CD4-positive, alpha-beta memory T cell (primary cell): ENCODE results near the gene ATF7IP. TPM values are rescaled to one million over a fixed set of nuclear protein-coding genes. Genes with fewer than 3 reads are reported as not detected.
A peak's percentile ranks its signal among the peaks of the same experiment; 100 is the strongest.

Source experiments
- CTCF ChIA-PET: fragments of 350-600 bp; sonication (Branson Sonifier 250); formaldehyde crosslinking; loops from one replicate; lab custom pipeline; 2021; ENCODE audit warnings: inconsistent platforms; ENCODE audit not compliant: partially characterized antibody; lab: Charles Lee
- POLR2A ChIA-PET: fragments of 350-600 bp; sonication (Branson Sonifier 250); formaldehyde crosslinking; loops from one replicate; lab custom pipeline; 2021; ENCODE audit not compliant: partially characterized antibody; lab: Charles Lee
- DNase-seq, 5 donors: peaks; one replicate each; pipeline versions ENCODE4 v3.0.0 to v3.0.0-alpha.2; 2020 to 2022; ENCODE audit warnings: mixed read lengths in 1 of 5
- H3K27ac ChIP-seq: one replicate; pipeline ENCODE4 v1.7.0; 2013; ENCODE audit warnings: low read depth, low read length
- H3K27me3 ChIP-seq: 2 replicates; pipeline ENCODE4 v1.7.0; 2013; ENCODE audit warnings: mild to moderate bottlenecking, low read length, moderate library complexity; ENCODE audit not compliant: insufficient read depth
- H3K36me3 ChIP-seq: 2 replicates; pipeline ENCODE4 v1.7.0; 2013; ENCODE audit warnings: mild to moderate bottlenecking, low read length, moderate library complexity; ENCODE audit not compliant: insufficient read depth
- H3K4me1 ChIP-seq: 2 replicates; pipeline ENCODE4 v1.7.0; 2013; ENCODE audit warnings: mild to moderate bottlenecking, low read length, moderate library complexity; ENCODE audit not compliant: insufficient read depth
- H3K4me3 ChIP-seq, 2 donors: one replicate each; pipeline ENCODE4 v1.7.0; 2013; ENCODE audit warnings: low read length in 2 of 2, mild to moderate bottlenecking in 1 of 2
- H3K9me3 ChIP-seq, 2 donors: one replicate each; pipeline ENCODE4 v1.7.0; 2013; ENCODE audit warnings: low read length in 2 of 2, control low read depth in 1 of 2; ENCODE audit not compliant: control insufficient read depth in 1 of 2
- H3K27ac Mint-ChIP-seq, 7 donors: one replicate each; pipeline ENCODE4 v1.8.0; 2020 to 2021; ENCODE audit warnings: mixed read lengths in 7 of 7, mild to moderate bottlenecking in 6 of 7, inconsistent platforms in 3 of 7, moderate library complexity in 3 of 7
- H3K27me3 Mint-ChIP-seq, 2 donors: one replicate each; pipeline ENCODE4 v1.8.0; 2020 to 2021; ENCODE audit warnings: mixed read lengths in 2 of 2
- H3K36me3 Mint-ChIP-seq, 2 donors: one replicate each; pipeline ENCODE4 v1.8.0; 2020 to 2021; ENCODE audit warnings: mixed read lengths in 2 of 2, inconsistent platforms in 1 of 2, mild to moderate bottlenecking in 1 of 2
- H3K4me1 Mint-ChIP-seq, 4 donors: one replicate each; pipeline ENCODE4 v1.8.0; 2020 to 2021; ENCODE audit warnings: mixed read lengths in 4 of 4, mild to moderate bottlenecking in 1 of 4
- H3K4me3 Mint-ChIP-seq, 8 donors: one replicate each; pipeline ENCODE4 v1.8.0; 2020 to 2021; ENCODE audit warnings: mixed read lengths in 8 of 8, mild to moderate bottlenecking in 7 of 8, moderate library complexity in 6 of 8, inconsistent platforms in 3 of 8
- H3K9me3 Mint-ChIP-seq, 8 donors: one replicate each; pipeline ENCODE4 v1.8.0; 2020 to 2021; ENCODE audit warnings: mixed read lengths in 8 of 8, mild to moderate bottlenecking in 5 of 8, inconsistent platforms in 3 of 8, moderate library complexity in 1 of 8
- intact Hi-C: fragments of 100-400 bp; cut with micrococcal nuclease; formaldehyde crosslinking; loops from one replicate; pipeline ENCODE4 v1.15.1; 2023
- polyA plus RNA-seq, 2 donors: library from polyadenylated mRNA; unstranded; fragments of 300-500 nt; fragmentation: Illumina TruSeq; gene quantifications; one replicate each; pipeline ENCODE4 v1.2.3, GENCODE V29; 2021
- total RNA-seq, 2 experiments: library from RNA; stranded (reverse); gene quantifications; one replicate each; pipeline ENCODE4 v1.2.3, GENCODE V29; 2021

ATF7IP gene
- total and polyA plus RNA-seq, 4 experiments from 2014 or later = 87.3 to 223 (median 156) TPM

DNA sequence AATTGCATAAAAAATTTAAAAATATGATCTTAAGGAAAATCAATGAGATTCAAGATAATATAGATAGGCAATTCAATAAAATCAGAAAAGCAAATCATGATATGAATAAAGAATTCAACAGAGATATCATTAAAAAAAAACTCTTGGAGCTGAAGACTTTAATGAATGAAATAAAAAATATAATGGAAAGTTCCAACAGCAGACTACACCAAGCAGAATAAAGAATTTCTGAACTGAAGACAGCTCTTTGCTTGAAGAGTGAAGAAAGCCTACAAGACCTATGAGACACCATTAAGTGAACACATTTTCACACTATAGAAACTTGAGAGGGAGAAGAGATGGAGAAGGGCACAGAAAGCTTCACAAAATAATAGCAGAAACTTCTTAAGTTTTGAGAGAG, 156.3 kb downstream of the ATF7IP start:
- intact Hi-C loops = no loop called here
- H3K27me3 ChIP-seq = no peaks in the 10 kb centered on the region
- H3K4me1 Mint-ChIP-seq = no peaks in the 10 kb centered on the region
- no peak overlapping the region for H3K4me3 ChIP-seq
- no peaks in the 10 kb centered on the region for H3K36me3 ChIP-seq
- no peak for DNase-seq
- ChIA-PET CTCF (no interaction called here), POLR2A (no interaction called here)
- H3K9me3 Mint-ChIP-seq = peaks cover 6 to 56% (median 48%) of the 10 kb centered on the region in 8 donors
- peak overlapping the region in 1 of 8 donors; percentile 21 for H3K4me3 Mint-ChIP-seq
- H3K27me3 Mint-ChIP-seq = peaks cover 7 to 8% of the 10 kb centered on the region in 2 donors
- H3K27ac ChIP-seq = no peak overlapping the region
- H3K4me1 ChIP-seq = no peaks in the 10 kb centered on the region
- H3K27ac Mint-ChIP-seq = no peak overlapping the region
- peaks cover 18% of the 10 kb centered on the region in 2 donors for H3K36me3 Mint-ChIP-seq
- peaks cover 0 to 12% of the 10 kb centered on the region in 2 donors for H3K9me3 ChIP-seq

DNA sequence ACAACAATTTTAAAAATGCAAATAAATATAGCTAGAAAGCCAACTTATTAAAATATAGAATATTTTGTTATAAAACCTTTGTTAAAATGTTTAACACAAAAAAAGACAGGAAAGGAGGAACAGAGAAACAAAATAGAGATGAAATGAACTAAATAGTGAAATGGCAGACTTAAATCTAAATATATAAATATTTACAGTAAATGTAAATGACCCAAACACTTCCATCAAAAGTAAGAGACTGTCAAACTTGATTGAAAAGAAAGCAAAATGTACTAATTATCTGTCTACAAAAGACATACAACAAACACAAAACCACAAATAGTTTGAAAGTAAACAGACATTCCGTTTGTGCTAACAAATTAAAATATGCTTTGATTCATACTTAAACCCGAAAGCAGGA, 160.5 kb downstream of the ATF7IP start:
- POLR2A ChIA-PET = no interaction called here
- Histone ChIP-seq H3K27me3 (no peaks in the 10 kb centered on the region), H3K27ac (no peak overlapping the region), H3K4me3 (no peak overlapping the region), H3K4me1 (no peaks in the 10 kb centered on the region), H3K36me3 (no peaks in the 10 kb centered on the region), H3K9me3 (peaks cover 0 to 9% of the 10 kb centered on the region in 2 donors)
- Mint-ChIP-seq H3K4me3 (no peak overlapping the region), H3K27ac (no peak overlapping the region), H3K9me3 (peaks cover 6 to 44% (median 39%) of the 10 kb centered on the region in 8 donors), H3K4me1 (no peaks in the 10 kb centered on the region), H3K27me3 (peaks cover 5 to 6% of the 10 kb centered on the region in 2 donors), H3K36me3 (peaks cover 16 to 18% of the 10 kb centered on the region in 2 donors)
- CTCF ChIA-PET = interaction anchor here (1.4 kb wide), 1 partner anchor 19 kb away, joined by 3 read pairs; no protein-coding TSS in a partner anchor
- intact Hi-C loops = no loop called here
- DNase-seq = no peak

DNA sequence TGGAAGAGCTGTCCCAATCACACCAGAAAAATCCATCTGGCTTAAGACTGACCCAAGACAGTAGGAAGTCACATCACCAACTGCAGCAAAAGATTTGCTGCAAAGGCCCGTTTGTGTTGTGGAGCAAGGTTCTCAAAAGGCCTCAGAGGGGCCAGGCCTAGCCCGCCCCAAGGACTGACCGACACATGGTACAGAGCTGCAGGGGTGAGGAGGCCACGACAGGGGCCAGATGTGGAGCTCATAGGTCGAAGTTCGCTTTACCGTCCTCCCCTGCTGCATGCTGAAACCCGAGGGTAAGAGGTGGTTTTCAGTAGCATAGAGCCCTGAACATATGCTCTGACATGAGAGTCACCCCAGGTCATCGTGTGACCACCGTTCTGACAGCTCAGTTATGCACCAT, 166.7 kb downstream of the ATF7IP start:
- intact Hi-C loops = no loop called here
- H3K36me3 Mint-ChIP-seq = no peaks in the 10 kb centered on the region
- POLR2A ChIA-PET = no interaction called here
- no peaks in the 10 kb centered on the region for H3K36me3 ChIP-seq
- no peaks in the 10 kb centered on the region for H3K4me1 Mint-ChIP-seq
- no peaks in the 10 kb centered on the region for H3K9me3 ChIP-seq
- H3K27ac Mint-ChIP-seq = peak overlapping the region in 1 of 7 donors; percentile 38
- no peak for DNase-seq
- peaks cover 0 to 2% (median 0%) of the 10 kb centered on the region in 8 donors for H3K9me3 Mint-ChIP-seq
- H3K4me1 ChIP-seq = no peaks in the 10 kb centered on the region
- no peak overlapping the region for H3K27ac ChIP-seq
- H3K27me3 ChIP-seq = no peaks in the 10 kb centered on the region
- H3K27me3 Mint-ChIP-seq = peaks cover 1 to 2% of the 10 kb centered on the region in 2 donors
- CTCF ChIA-PET = no interaction called here
- H3K4me3 ChIP-seq = no peak overlapping the region
- no peak overlapping the region for H3K4me3 Mint-ChIP-seq

- Mint-ChIP-seq H3K4me3 (no peak overlapping the region), H3K4me1 (no peaks in the 10 kb centered on the region), H3K9me3 (peaks cover 0 to 2% (median 0%) of the 10 kb centered on the region in 8 donors), H3K27me3 (peaks cover 1 to 2% of the 10 kb centered on the region in 2 donors), H3K36me3 (no peaks in the 10 kb centered on the region), H3K27ac (no peak overlapping the region)
- no peak overlapping the region for H3K27ac ChIP-seq
- ChIA-PET CTCF (no interaction called here), POLR2A (no interaction called here)
- no peaks in the 10 kb centered on the region for H3K9me3 ChIP-seq
- intact Hi-C loops = no loop called here
- H3K4me1 ChIP-seq = no peaks in the 10 kb centered on the region
- no peaks in the 10 kb centered on the region for H3K27me3 ChIP-seq
- no peaks in the 10 kb centered on the region for H3K36me3 ChIP-seq
- H3K4me3 ChIP-seq = no peak overlapping the region
- no peak for DNase-seq
Measured at GRCh38 chr12:14537088-14537487, 171.6 kb downstream of the ATF7IP start.

GRCh38 chr12:14540801-14541462, 175.4 kb downstream of the ATF7IP start:
- Mint-ChIP-seq H3K9me3 (no peaks in the 10 kb centered on the region), H3K36me3 (no peaks in the 10 kb centered on the region), H3K27ac (no peak overlapping the region), H3K4me3 (no peak overlapping the region), H3K27me3 (peaks cover 0 to 2% of the 10 kb centered on the region in 2 donors), H3K4me1 (no peaks in the 10 kb centered on the region)
- Histone ChIP-seq H3K27ac (no peak overlapping the region), H3K27me3 (no peaks in the 10 kb centered on the region), H3K4me3 (no peak overlapping the region), H3K4me1 (no peaks in the 10 kb centered on the region), H3K36me3 (no peaks in the 10 kb centered on the region), H3K9me3 (no peaks in the 10 kb centered on the region)
- ChIA-PET POLR2A (no interaction called here), CTCF (no interaction called here)
- no peak for DNase-seq
- intact Hi-C loops = no loop called here

- Mint-ChIP-seq H3K27ac (no peak overlapping the region), H3K27me3 (peaks cover 1 to 2% of the 10 kb centered on the region in 2 donors), H3K9me3 (peaks cover 0 to 4% (median 0%) of the 10 kb centered on the region in 8 donors), H3K36me3 (no peaks in the 10 kb centered on the region), H3K4me1 (no peaks in the 10 kb centered on the region), H3K4me3 (no peak overlapping the region)
- Histone ChIP-seq H3K27me3 (no peaks in the 10 kb centered on the region), H3K27ac (no peak overlapping the region), H3K9me3 (no peaks in the 10 kb centered on the region), H3K4me1 (no peaks in the 10 kb centered on the region), H3K36me3 (no peaks in the 10 kb centered on the region), H3K4me3 (no peak overlapping the region)
- no peak for DNase-seq
- ChIA-PET POLR2A (no interaction called here), CTCF (no interaction called here)
- intact Hi-C loops = no loop called here
Measured at GRCh38 chr12:14545144-14546124, 180.0 kb downstream of the ATF7IP start.

DNA sequence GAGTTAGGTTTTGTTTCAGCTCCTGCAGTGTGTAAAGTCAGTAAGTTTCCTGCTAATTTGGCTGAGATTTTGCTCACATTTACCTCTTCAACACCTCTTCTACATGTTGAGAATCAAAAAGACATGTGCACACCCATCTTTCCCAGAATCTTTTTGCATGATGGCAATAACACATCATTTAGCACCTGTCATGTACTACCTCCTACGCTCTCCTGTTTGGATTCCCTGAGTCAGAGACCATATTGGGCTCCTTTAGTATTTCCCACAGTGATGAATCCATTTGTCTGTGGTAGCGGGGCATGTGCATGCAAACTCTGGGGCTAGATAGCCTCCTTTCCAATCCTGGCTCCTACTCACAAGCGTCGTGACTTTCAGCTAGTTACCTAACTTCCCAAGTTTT, 182.1 kb downstream of the ATF7IP start:
- Histone ChIP-seq H3K4me1 (no peaks in the 10 kb centered on the region), H3K36me3 (no peaks in the 10 kb centered on the region), H3K27ac (no peak overlapping the region), H3K27me3 (no peaks in the 10 kb centered on the region), H3K4me3 (no peak overlapping the region), H3K9me3 (no peaks in the 10 kb centered on the region)
- no peak overlapping the region for H3K27ac Mint-ChIP-seq
- ChIA-PET CTCF (interaction anchor here (0.7 kb wide), 1 partner anchor 39 kb away, joined by 3 read pairs; no protein-coding TSS in a partner anchor), POLR2A (no interaction called here)
- H3K27me3 Mint-ChIP-seq = peaks cover 1 to 2% of the 10 kb centered on the region in 2 donors
- no peaks in the 10 kb centered on the region for H3K4me1 Mint-ChIP-seq
- peaks cover 0 to 4% (median 0%) of the 10 kb centered on the region in 8 donors for H3K9me3 Mint-ChIP-seq
- no peaks in the 10 kb centered on the region for H3K36me3 Mint-ChIP-seq
- DNase-seq = no peak
- intact Hi-C loops = no loop called here
- no peak overlapping the region for H3K4me3 Mint-ChIP-seq
